DOHH2 (cell line): ENCODE results near the gene RNU5B-1.

Experiments used
- EZH2phosphoT487 ChIP-seq: fragments of 200-600 bp; sonication (generic); IDR thresholded peaks from 2 replicates; pipeline ENCODE4 v1.6.1; 2017; ENCODE audit warnings: borderline replicate concordance, mild to moderate bottlenecking, antibody characterized with exemption, low read length, moderate library complexity, mixed read lengths
- TF ChIP-seq, protein P1 (sequence below): fragments of 200-600 bp; sonication (generic); IDR thresholded peaks from one replicate; pipeline ENCODE4 v1.5.1; 2014; ENCODE audit warnings: antibody characterized with exemption, mild to moderate bottlenecking, low read depth, low read length; ENCODE audit not compliant: poor library complexity, severe bottlenecking

GRCh38 chr15:65338366-65338765, 33.9 kb downstream of the RNU5B-1 start:
- TF ChIP-seq, protein P1, sequence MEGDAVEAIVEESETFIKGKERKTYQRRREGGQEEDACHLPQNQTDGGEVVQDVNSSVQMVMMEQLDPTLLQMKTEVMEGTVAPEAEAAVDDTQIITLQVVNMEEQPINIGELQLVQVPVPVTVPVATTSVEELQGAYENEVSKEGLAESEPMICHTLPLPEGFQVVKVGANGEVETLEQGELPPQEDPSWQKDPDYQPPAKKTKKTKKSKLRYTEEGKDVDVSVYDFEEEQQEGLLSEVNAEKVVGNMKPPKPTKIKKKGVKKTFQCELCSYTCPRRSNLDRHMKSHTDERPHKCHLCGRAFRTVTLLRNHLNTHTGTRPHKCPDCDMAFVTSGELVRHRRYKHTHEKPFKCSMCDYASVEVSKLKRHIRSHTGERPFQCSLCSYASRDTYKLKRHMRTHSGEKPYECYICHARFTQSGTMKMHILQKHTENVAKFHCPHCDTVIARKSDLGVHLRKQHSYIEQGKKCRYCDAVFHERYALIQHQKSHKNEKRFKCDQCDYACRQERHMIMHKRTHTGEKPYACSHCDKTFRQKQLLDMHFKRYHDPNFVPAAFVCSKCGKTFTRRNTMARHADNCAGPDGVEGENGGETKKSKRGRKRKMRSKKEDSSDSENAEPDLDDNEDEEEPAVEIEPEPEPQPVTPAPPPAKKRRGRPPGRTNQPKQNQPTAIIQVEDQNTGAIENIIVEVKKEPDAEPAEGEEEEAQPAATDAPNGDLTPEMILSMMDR, result no peak
- no peak for TF ChIP-seq EZH2phosphoT487
